ENCODE results near the gene SLC12A3. TPM values are rescaled to one million over a fixed set of nuclear protein-coding genes. Genes with fewer than 3 reads are reported as not detected.

SLC12A3 gene
- total RNA-seq = not detected

- TF ChIP-seq POLR2A (IDR thresholded peaks at IDR 0.05) (no peak), CTCF (IDR thresholded peaks at IDR 0.05) (no peak)
- WGBS, 2 donors = 80 to 92% methylated on average over 1 to 10 of the region's 12 CpGs
- DNase-seq = no peak
- intact Hi-C loops (cut with DNase I) = loop anchor here (5.0 kb wide), 1 partner anchor 87 kb away; no protein-coding TSS in a partner anchor
- H3K27ac ChIP-seq = no peak within 1 kb of the TSS
- no peaks in the 10 kb centered on the region for H3K9me3 ChIP-seq
- H3K4me1 ChIP-seq = peaks cover 0 to 11% (median 4%) of the 10 kb centered on the region in 3 donors
- no peak within 1 kb of the TSS for H3K4me3 ChIP-seq
- peaks cover 0 to 5% (median 0%) of the 10 kb centered on the region in 4 donors for H3K27me3 ChIP-seq
- no peaks in the 10 kb centered on the region for H3K36me3 ChIP-seq
These were observed at the start of gene SLC12A3 for GRCh38 chr16:56864960-56865359. TSS of gene SLC12A3 (plus strand) at chr16:56865207. CDS start at chr16:56865236, 29 bp downstream.

- peaks cover 0 to 7% (median 6%) of the 10 kb centered on the region in 3 donors for H3K4me1 ChIP-seq
- TF ChIP-seq CTCF (IDR thresholded peaks at IDR 0.05) (no peak), POLR2A (IDR thresholded peaks at IDR 0.05) (no peak)
- H3K9me3 ChIP-seq = no peaks in the 10 kb centered on the region
- H3K36me3 ChIP-seq = peaks cover 0 to 27% (median 4%) of the 10 kb centered on the region in 3 donors
- H3K27me3 ChIP-seq = no peaks in the 10 kb centered on the region
- DNase-seq = no peak
- intact Hi-C loops (cut with DNase I) = no loop called here
- H3K4me3 ChIP-seq = no peak overlapping the region
- H3K27ac ChIP-seq = no peak overlapping the region
These were observed 49.3 kb upstream of the SLC12A3 start for GRCh38 chr16:56815721-56816120.

- H3K4me1 ChIP-seq = peaks cover 0 to 7% (median 6%) of the 10 kb centered on the region in 3 donors
- H3K27ac ChIP-seq = no peak overlapping the region
- intact Hi-C loops (cut with DNase I) = no loop called here
- TF ChIP-seq POLR2A (IDR thresholded peaks at IDR 0.05) = no peak
- no peak for TF ChIP-seq CTCF (IDR thresholded peaks at IDR 0.05)
- no peak for DNase-seq
- H3K9me3 ChIP-seq = no peaks in the 10 kb centered on the region
- H3K27me3 ChIP-seq = no peaks in the 10 kb centered on the region
- no peak overlapping the region for H3K4me3 ChIP-seq
- peaks cover 0 to 41% (median 4%) of the 10 kb centered on the region in 3 donors for H3K36me3 ChIP-seq
These were observed 48.0 kb upstream of the SLC12A3 start for GRCh38 chr16:56817056-56817455.

GRCh38 chr16:56817938-56818337, 47.1 kb upstream of the SLC12A3 start:
- no peak for DNase-seq
- Histone ChIP-seq H3K4me1 (peaks cover 0 to under 1% (median 0%) of the 10 kb centered on the region in 3 donors), H3K27me3 (no peaks in the 10 kb centered on the region), H3K4me3 (no peak overlapping the region), H3K9me3 (no peaks in the 10 kb centered on the region), H3K27ac (no peak overlapping the region), H3K36me3 (peaks cover 0 to 49% (median 4%) of the 10 kb centered on the region in 3 donors)
- 94 to 100% methylated on average over 1 of the region's 1 CpG for WGBS, 2 donors
- intact Hi-C loops (cut with DNase I) = no loop called here
- no peak for TF ChIP-seq POLR2A (IDR thresholded peaks at IDR 0.05)
- no peak for TF ChIP-seq CTCF (IDR thresholded peaks at IDR 0.05)

GRCh38 chr16:56823081-56823733, 41.8 kb upstream of the SLC12A3 start:
- H3K4me3 ChIP-seq = no peak overlapping the region

More at GRCh38 chr16:56823081-56823733, 41.8 kb upstream of the SLC12A3 start:
- intact Hi-C loops (cut with DNase I) = no loop called here
- DNase-seq = no peak
- Histone ChIP-seq H3K27ac (no peak overlapping the region), H3K36me3 (peaks cover 0 to 93% (median 4%) of the 10 kb centered on the region in 3 donors), H3K9me3 (no peaks in the 10 kb centered on the region), H3K27me3 (no peaks in the 10 kb centered on the region), H3K4me1 (no peaks in the 10 kb centered on the region)
- WGBS, 2 donors = 89 to 97% methylated on average over 10 to 12 of the region's 12 CpGs
- TF ChIP-seq POLR2A (IDR thresholded peaks at IDR 0.05) (no peak), CTCF (IDR thresholded peaks at IDR 0.05) (no peak)
